ENCODE results near the gene LDB1. TPM values are rescaled to one million over a fixed set of nuclear protein-coding genes. Genes with fewer than 3 reads are reported as not detected.

LDB1 gene
- total and polyA plus RNA-seq, 2 of the 13 experiments (the other 11 are each of a cell fraction or from before 2014, with no cell fraction given): 17.2 to 45.5 TPM

- BruUV-seq (replicated peaks): no TSS peak
- intact Hi-C loops (cut with micrococcal nuclease; ENCODE audit: unreplicated experiment) (no loop called here), in situ Hi-C loops (cut with HindIII; ENCODE audit: extremely low pct_ligation_motif_present, low pct_unique_long_range_greater_than_20kb) (no loop called here)
- H3K4me3 ChIP-seq (replicated peaks in 1 of 3; ENCODE audit: insufficient read depth in 1 of 3, low read depth in 2 of 3, low read length in 3 of 3): no peak overlapping the region
- FAIRE-seq (no peak), ATAC-seq (no peak), DNase-seq (ENCODE audit: low spot score) (no peak)
- H3K4me1 ChIP-seq (ENCODE audit: insufficient read depth, low read length): peaks cover 16% of the 10 kb centered on the region
- no peak overlapping the region for H2AFZ ChIP-seq (ENCODE audit: low read length)
- WGBS (ENCODE audit: low lambda C conversion rate): 98% methylated on average over 13 of the region's 13 CpGs
- H3K9ac ChIP-seq (ENCODE audit: insufficient read depth, low read depth, low read length): no peak overlapping the region
- peaks cover 13% of the 10 kb centered on the region for H3K79me2 ChIP-seq (ENCODE audit: insufficient read depth, low read length)
- H3K36me3 ChIP-seq (replicated peaks in 1 of 2; ENCODE audit: control insufficient read depth in 1 of 2, insufficient read depth in 2 of 2, low read length in 2 of 2): peaks cover 25 to 62% of the 10 kb centered on the region in 2 experiments
- H3K4me2 ChIP-seq (ENCODE audit: low read depth, low read length): no peak overlapping the region
- H3K27ac ChIP-seq (ENCODE audit: extremely low read length, insufficient read depth, low read length): no peak overlapping the region
- TF ChIP-seq KDM1A (CRISPR knock-in tag; IDR thresholded peaks at IDR 0.05): no peak
- no peak for TF ChIP-seq BORCS8-MEF2B (CRISPR knock-in tag; IDR thresholded peaks at IDR 0.05)
- TF ChIP-seq SMAD3 (CRISPR knock-in tag; IDR thresholded peaks at IDR 0.05): no peak
- no peak for TF ChIP-seq HHEX (CRISPR knock-in tag; IDR thresholded peaks at IDR 0.05)
- TF ChIP-seq GPN1 (CRISPR knock-in tag; IDR thresholded peaks at IDR 0.05; ENCODE audit: borderline replicate concordance): no peak
- TF ChIP-seq REL (CRISPR knock-in tag; conservative IDR thresholded peaks at IDR 0.05): no peak
- TF ChIP-seq ZNF264 (CRISPR knock-in tag; IDR thresholded peaks at IDR 0.05): no peak
- no peak for TF ChIP-seq ZNF333 (CRISPR knock-in tag; IDR thresholded peaks at IDR 0.05; ENCODE audit: borderline replicate concordance)
- TF ChIP-seq SRF (IDR thresholded peaks at IDR 0.05; ENCODE audit: low read depth, low read length): no peak
- no peak for TF ChIP-seq ZNF562 (CRISPR knock-in tag; IDR thresholded peaks at IDR 0.05; ENCODE audit: borderline replicate concordance)
- H4K20me1 ChIP-seq (ENCODE audit: insufficient read depth, low read length): peaks cover 2% of the 10 kb centered on the region
- ChIA-PET CTCF (ENCODE audit: low intra/inter-chr PET ratio, low total read pairs) (no interaction called here), POLR2A (no interaction called here)
- H3K9me3 ChIP-seq (ENCODE audit: low read length): no peaks in the 10 kb centered on the region
- no peaks in the 10 kb centered on the region; a peak in 1 of 5 replicates for H3K27me3 ChIP-seq (ENCODE audit: control insufficient read depth in 1 of 2, insufficient read depth in 2 of 2, low read length in 2 of 2)
Observed at GRCh38 chr10:102148275-102148674, 28.1 kb upstream of the LDB1 start.

- CTCF ChIA-PET (ENCODE audit: low intra/inter-chr PET ratio, low total read pairs): no interaction called here
- no peak for DNase-seq (ENCODE audit: low spot score)
- Histone ChIP-seq H3K36me3 (replicated peaks in 1 of 2; ENCODE audit: control insufficient read depth in 1 of 2, insufficient read depth in 2 of 2, low read length in 2 of 2) (peaks cover 27 to 69% of the 10 kb centered on the region in 2 experiments), H3K27ac (ENCODE audit: extremely low read length, insufficient read depth, low read length) (no peak overlapping the region), H3K27me3 (ENCODE audit: control insufficient read depth in 1 of 2, insufficient read depth in 2 of 2, low read length in 2 of 2) (no peaks in the 10 kb centered on the region; a peak in 1 of 5 replicates), H3K9ac (ENCODE audit: insufficient read depth, low read depth, low read length) (no peak overlapping the region), H3K4me2 (ENCODE audit: low read depth, low read length) (no peak overlapping the region), H3K4me1 (ENCODE audit: insufficient read depth, low read length) (peaks cover 14% of the 10 kb centered on the region), H3K4me3 (replicated peaks in 1 of 3; ENCODE audit: insufficient read depth in 1 of 3, low read depth in 2 of 3, low read length in 3 of 3) (no peak overlapping the region), H3K79me2 (ENCODE audit: insufficient read depth, low read length) (peaks cover 6% of the 10 kb centered on the region), H3K9me3 (ENCODE audit: low read length) (no peaks in the 10 kb centered on the region), H4K20me1 (ENCODE audit: insufficient read depth, low read length) (no peaks in the 10 kb centered on the region; the same call in 1 of the 2 replicates), H2AFZ (ENCODE audit: low read length) (no peak overlapping the region)
- no peak for ATAC-seq
- intact Hi-C loops (cut with micrococcal nuclease; ENCODE audit: unreplicated experiment) (no loop called here), in situ Hi-C loops (cut with HindIII; ENCODE audit: extremely low pct_ligation_motif_present, low pct_unique_long_range_greater_than_20kb) (no loop called here)
- BruUV-seq (replicated peaks): no TSS peak
- FAIRE-seq: no peak
- WGBS (ENCODE audit: low lambda C conversion rate): 94% methylated on average over 1 of the region's 1 CpG
- POLR2A ChIA-PET: interaction anchor here (1.0 kb wide), 1 partner anchor 20 kb away, joined by 4 read pairs; no protein-coding TSS in a partner anchor
- no peak for TF ChIP-seq ZBTB44 (CRISPR knock-in tag; IDR thresholded peaks at IDR 0.05)
- no peak for TF ChIP-seq KLF12 (CRISPR knock-in tag; IDR thresholded peaks at IDR 0.05; ENCODE audit: borderline replicate concordance)
- TF ChIP-seq ZNF672 (CRISPR knock-in tag; IDR thresholded peaks at IDR 0.05): no peak
- no peak for TF ChIP-seq ZNF709 (CRISPR knock-in tag; IDR thresholded peaks at IDR 0.05)
- no peak for TF ChIP-seq ZMAT3 (CRISPR knock-in tag; conservative IDR thresholded peaks at IDR 0.05)
- TF ChIP-seq SMAD1 (CRISPR knock-in tag; IDR thresholded peaks at IDR 0.05; ENCODE audit: borderline replicate concordance, low read depth): no peak
- no peak for TF ChIP-seq MTA1 (CRISPR knock-in tag; IDR thresholded peaks at IDR 0.05; ENCODE audit: borderline replicate concordance)
- TF ChIP-seq HNRNPLL (IDR thresholded peaks at IDR 0.05; ENCODE audit: low read depth, low read length, poor library complexity, severe bottlenecking): no peak
- TF ChIP-seq ETS1 (CRISPR knock-in tag; IDR thresholded peaks at IDR 0.05): no peak
Observed at GRCh38 chr10:102147561-102147960, 27.4 kb upstream of the LDB1 start.
